SK-N-SH (cell line): ENCODE measurements around the gene RARB. TPM values are rescaled to one million over a fixed set of nuclear protein-coding genes. Genes with fewer than 3 reads are reported as not detected.
A peak's percentile ranks its signal among the peaks of the same experiment; 100 is the strongest.

Experiments
- CTCF ChIA-PET: fragments of 300-600, 350-600 bp; formaldehyde crosslinking; extraction: SDS; loops from one replicate; lab custom pipeline; 2021; lab: Yijun Ruan, JAX
- POLR2A ChIA-PET: fragments of 350-600 bp; sonication (Branson Sonifier 250); formaldehyde crosslinking; extraction: SDS; loops from one replicate; lab custom pipeline; 2020; ENCODE audit warnings: antibody characterized with exemption, inconsistent platforms; lab: Yijun Ruan, JAX
- DNase-seq: peaks from one replicate; pipeline ENCODE4 v3.0.0; 2012
- H2AFZ ChIP-seq: fragments of 200-600 bp; sonication (generic); 2 replicates; pipeline ENCODE4 v1.8.1; 2016; ENCODE audit warnings: antibody characterized with exemption, mild to moderate bottlenecking, low read depth
- H3F3A ChIP-seq: fragments of 200-600 bp; sonication (generic); replicated peaks from 2 replicates; pipeline ENCODE3; 2016; ENCODE audit warnings: antibody characterized with exemption, mild to moderate bottlenecking; ENCODE audit not compliant: insufficient read depth
- H3K27ac ChIP-seq, 2 experiments: fragments of 200-500 bp in 1 of 2; fragments of 200-600 bp in 1 of 2; sonication (Bioruptor generic) in 1 of 2; sonication (generic), shearing (Covaris generic) in 1 of 2; 2 replicates each; pipeline versions ENCODE4 v1.5.1 to v1.6.1; 2014 to 2016; ENCODE audit warnings: low read depth in 2 of 2, inconsistent platforms in 1 of 2, low read length in 1 of 2, mild to moderate bottlenecking in 1 of 2, mixed read lengths in 1 of 2
- H3K27me3 ChIP-seq: fragments of 200-600 bp; sonication (generic), shearing (Covaris generic); 2 replicates; pipeline ENCODE4 v1.6.1; 2016; ENCODE audit warnings: mixed run types; ENCODE audit not compliant: insufficient read depth
- H3K36me3 ChIP-seq, 2 experiments: fragments of 200-500 bp in 1 of 2; fragments of 200-600 bp in 1 of 2; sonication (Bioruptor generic) in 1 of 2; sonication (generic) in 1 of 2; replicated peaks in 1 of 2; 2 replicates each; pipeline versions ENCODE3 to v1.5.1; 2014 to 2016; ENCODE audit warnings: low read length in 1 of 2, mild to moderate bottlenecking in 1 of 2; ENCODE audit not compliant: insufficient read depth in 2 of 2, control insufficient read depth in 1 of 2
- H3K4me1 ChIP-seq, 2 experiments: fragments of 200-500 bp in 1 of 2; fragments of 200-600 bp in 1 of 2; sonication (Bioruptor generic) in 1 of 2; sonication (generic), shearing (Covaris generic) in 1 of 2; 2 replicates each; pipeline versions ENCODE4 v1.5.1 to v1.6.1; 2014 to 2016; ENCODE audit warnings: low read depth in 1 of 2, low read length in 1 of 2, mixed run types in 1 of 2; ENCODE audit not compliant: insufficient read depth in 2 of 2, control insufficient read depth in 1 of 2
- H3K4me2 ChIP-seq: fragments of 200-600 bp; sonication (generic), shearing (Covaris generic); 2 replicates; pipeline ENCODE4 v1.6.1; 2017; ENCODE audit warnings: mixed run types
- H3K4me3 ChIP-seq, 2 experiments: fragments of 200-500 bp in 1 of 2; fragments of 200-600 bp in 1 of 2; sonication (Bioruptor generic) in 1 of 2; sonication (generic), shearing (Covaris generic) in 1 of 2; 2 replicates each; pipeline versions ENCODE4 v1.5.1 to v1.8.1; 2014 to 2016; ENCODE audit warnings: low read depth in 2 of 2, inconsistent platforms in 1 of 2, low read length in 1 of 2, mild to moderate bottlenecking in 1 of 2, mixed read lengths in 1 of 2, moderate library complexity in 1 of 2
- H3K79me2 ChIP-seq: fragments of 200-600 bp; sonication (generic); 2 replicates; pipeline ENCODE4 v1.8.1; 2017; ENCODE audit warnings: mild to moderate bottlenecking; ENCODE audit not compliant: insufficient read depth
- H3K9ac ChIP-seq: fragments of 200-600 bp; sonication (generic); 2 replicates; pipeline ENCODE4 v1.6.1; 2017; ENCODE audit warnings: mixed run types
- H3K9me2 ChIP-seq: fragments of 200-600 bp; sonication (generic); 2 replicates; pipeline ENCODE4 v1.6.1; 2017; ENCODE audit warnings: mixed run types
- H3K9me3 ChIP-seq: fragments of 200-600 bp; sonication (generic); 2 replicates; pipeline ENCODE4 v1.6.1; 2017; ENCODE audit warnings: mixed run types, mild to moderate bottlenecking, moderate library complexity
- H4K20me1 ChIP-seq: fragments of 200-600 bp; sonication (generic); 2 replicates; pipeline ENCODE4 v1.6.1; 2017; ENCODE audit warnings: mild to moderate bottlenecking, mixed run types; ENCODE audit not compliant: insufficient read depth
- CTCF ChIP-seq: fragments of 200-600 bp; sonication (generic); IDR thresholded peaks from 2 replicates; pipeline ENCODE4 v1.6.1; 2017; ENCODE audit warnings: antibody characterized with exemption, mild to moderate bottlenecking, moderate library complexity
- EP300 ChIP-seq, 2 experiments: IDR thresholded peaks; 2 replicates each; pipeline versions ENCODE4 v1.4.0 to v1.6.1; 2012; ENCODE audit warnings: borderline replicate concordance in 1 of 2, low read depth in 1 of 2, low read length in 1 of 2
- EZH2phosphoT487 ChIP-seq: fragments of 200-600 bp; sonication (generic); IDR thresholded peaks from 2 replicates; pipeline ENCODE4 v1.6.1; 2017; ENCODE audit warnings: low read depth, mixed run types, mild to moderate bottlenecking, antibody characterized with exemption, moderate library complexity, borderline replicate concordance
- FOXJ3 ChIP-seq: sonication (generic); formaldehyde crosslinking; IDR thresholded peaks from 2 replicates; pipeline ENCODE4 v1.5.1; 2020; ENCODE audit warnings: mild to moderate bottlenecking, missing genetic modification reagents
- RFX5 ChIP-seq: IDR thresholded peaks from 2 replicates; pipeline ENCODE4 v1.6.1; 2012; ENCODE audit warnings: mild to moderate bottlenecking, improper control_type of control experiment, low read length
- RXRA ChIP-seq: IDR thresholded peaks from 2 replicates; pipeline ENCODE4 v1.4.0; 2012; ENCODE audit warnings: low read depth, mild to moderate bottlenecking, borderline replicate concordance
- USF1 ChIP-seq: IDR thresholded peaks from 2 replicates; pipeline ENCODE4 v1.4.0; 2012; ENCODE audit warnings: low read depth, borderline replicate concordance
- WGBS: methylation state at CpG from one replicate; pipeline ENCODE4 v1.1.6; 2017; ENCODE audit warnings: low lambda C conversion rate; 5-methylcytosine and 5-hydroxymethylcytosine counted together
- polyA plus RNA-seq, 3 experiments: library from polyadenylated mRNA; depleted of rRNA; stranded (reverse); fragments of >200 nt; gene quantifications; 2 replicates each; pipeline ENCODE4 v1.2.3, GENCODE V29; 2012

RARB gene
- polyA plus RNA-seq, 1 of the 3 experiments (the other 2 are of a cell fraction): 10.7 TPM

- H4K20me1 ChIP-seq: no peaks in the 10 kb centered on the region
- peaks cover 47% of the 10 kb centered on the region for H3K79me2 ChIP-seq
- H3K4me2 ChIP-seq: no peak overlapping the region
- peaks cover 10 to 39% of the 10 kb centered on the region in 2 experiments; a peak in 3 of 4 replicates for H3K4me1 ChIP-seq
- ChIA-PET CTCF (interaction anchor here (0.7 to 0.9 kb wide), 2 partner anchors 16 to 104 kb away, joined by 3 read pairs; no protein-coding TSS in a partner anchor), POLR2A (no interaction called here)
- H3K9me3 ChIP-seq: no peaks in the 10 kb centered on the region
- WGBS: 59% methylated on average over 7 of the region's 7 CpGs
- peak overlapping the region in 1 of 2 experiments; percentile 51; a peak in 1 of 4 replicates for H3K27ac ChIP-seq
- H3K4me3 ChIP-seq: no peak overlapping the region
- H3K9ac ChIP-seq: no peak overlapping the region
- H3K27me3 ChIP-seq: no peaks in the 10 kb centered on the region
- H2AFZ ChIP-seq: no peak overlapping the region
- no peak for DNase-seq
- H3K36me3 ChIP-seq: no peaks in the 10 kb centered on the region
- no peaks in the 10 kb centered on the region for H3K9me2 ChIP-seq
- peaks cover 18% of the 10 kb centered on the region for H3F3A ChIP-seq
- no peak for TF ChIP-seq USF1
- TF ChIP-seq EP300 (IDR thresholded peaks at IDR 0.05; ENCODE audit: borderline replicate concordance in 1 of 2, low read depth in 1 of 2, low read length in 1 of 2): no peak
- TF ChIP-seq EZH2phosphoT487: no peak
- TF ChIP-seq, all 33 proteins: peak for 0
These were observed 62.0 kb downstream of the RARB start for GRCh38 chr3:25489858-25490593.

GRCh38 chr3:25493246-25493645 lies 65.2 kb downstream of the RARB start:
- TF ChIP-seq CTCF: peak; percentile 20; the same call in 1 of the 2 replicates
- no peak for TF ChIP-seq EZH2phosphoT487
- no peak for TF ChIP-seq RXRA
- no peak for TF ChIP-seq FOXJ3 (CRISPR knock-in tag)
- no peak for TF ChIP-seq RFX5
- TF ChIP-seq, all 33 proteins: peak for 1
- peak overlapping the region; percentile 17 for H3K4me2 ChIP-seq
- DNase-seq: no peak
- CTCF ChIA-PET: no interaction called here
- WGBS: 58% methylated on average over 3 of the region's 3 CpGs
- H3K9me3 ChIP-seq: no peaks in the 10 kb centered on the region
- no peak overlapping the region for H3K4me3 ChIP-seq
- no peaks in the 10 kb centered on the region for H3K27me3 ChIP-seq
- H3K27ac ChIP-seq: peak overlapping the region; percentile 43 to 85; a peak in 3 of 4 replicates
- no peak overlapping the region for H2AFZ ChIP-seq
- H3K9ac ChIP-seq: peak overlapping the region; percentile 56
- peaks cover 37% of the 10 kb centered on the region; the same call in 1 of the 2 replicates for H3K79me2 ChIP-seq
- H3K36me3 ChIP-seq: no peaks in the 10 kb centered on the region
- POLR2A ChIA-PET: no interaction called here
- no peaks in the 10 kb centered on the region for H4K20me1 ChIP-seq
- no peaks in the 10 kb centered on the region for H3K9me2 ChIP-seq
- H3K4me1 ChIP-seq: peaks cover 10 to 21% of the 10 kb centered on the region in 2 experiments; a peak in 3 of 4 replicates
- H3F3A ChIP-seq: peaks cover 18% of the 10 kb centered on the region
